Gastrocnemius medialis (tissue), 4 donors: Measurements from ENCODE around the gene RAB25. TPM values are rescaled to one million over a fixed set of nuclear protein-coding genes. Genes with fewer than 3 reads are reported as not detected.

Experiments used
- ATAC-seq, 2 donors: fragments of 150-250 bp; one replicate each; pipeline ENCODE4 v1.9.1; 2016
- DNase-seq, 2 donors: peaks; one replicate each; pipeline ENCODE4 v3.0.0-alpha.2; 2019
- H3K27ac ChIP-seq, 4 donors: fragments of 200-600 bp; sonication (generic); 1 replicate in 1 of 4; 2 replicates in 3 of 4; pipeline ENCODE4 v1.5.1; 2016 to 2018; ENCODE audit warnings: mild to moderate bottlenecking in 2 of 4, moderate library complexity in 1 of 4
- H3K27me3 ChIP-seq, 3 donors: fragments of 200-600 bp; sonication (generic) in 2 of 3; 1 replicate in 1 of 3; 2 replicates in 2 of 3; pipeline versions ENCODE4 v1.5.1 to v1.6.0; 2016 to 2019; ENCODE audit warnings: mild to moderate bottlenecking in 1 of 3, moderate library complexity in 1 of 3
- H3K36me3 ChIP-seq, 2 donors: fragments of 200-600 bp; sonication (generic) in 1 of 2; one replicate each; pipeline ENCODE4 v1.5.1; 2017 to 2018
- H3K4me1 ChIP-seq, 2 donors: fragments of 200-600 bp; sonication (generic) in 1 of 2; one replicate each; pipeline ENCODE4 v1.5.1; 2016 to 2017; ENCODE audit warnings: mild to moderate bottlenecking in 2 of 2
- H3K4me3 ChIP-seq, 4 donors: fragments of 200-600 bp; sonication (generic) in 3 of 4; 1 replicate in 1 of 4; 2 replicates in 3 of 4; pipeline ENCODE4 v1.5.1; 2016 to 2019; ENCODE audit warnings: mild to moderate bottlenecking in 2 of 4
- H3K9me3 ChIP-seq, 3 donors: fragments of 200-600 bp; sonication (generic) in 2 of 3; 1 replicate in 1 of 3; 2 replicates in 2 of 3; pipeline ENCODE4 v1.5.1; 2016 to 2019
- CTCF ChIP-seq, 5 experiments: fragments of 450-650 bp in 3 of 5; fragments of 200-600 bp in 2 of 5; sonication (generic) in 2 of 5; IDR thresholded peaks in 4 of 5; conservative IDR thresholded peaks in 1 of 5; 1 replicate in 4 of 5; 2 replicates in 1 of 5; pipeline ENCODE4 v1.5.1; 2016 to 2019; ENCODE audit warnings: antibody characterized with exemption in 5 of 5, mild to moderate bottlenecking in 3 of 5, moderate library complexity in 3 of 5
- POLR2A ChIP-seq, 2 donors: fragments of 450-650 bp; IDR thresholded peaks; one replicate each; pipeline ENCODE4 v1.6.1; 2017; ENCODE audit warnings: antibody characterized with exemption in 2 of 2, mild to moderate bottlenecking in 2 of 2, moderate library complexity in 2 of 2
- in situ Hi-C, 4 donors: fragments of 200-750 bp; cut with MboI; loops; one replicate each; pipeline versions ENCODE4 v1.15.0 to v1.8.0; 2017; ENCODE audit warnings: low sequenced_read_pairs in 4 of 4
- intact Hi-C: fragments of 100-400 bp; cut with DNase I; formaldehyde crosslinking; loops from one replicate; pipeline ENCODE4 v1.15.1; 2023; ENCODE audit warnings: low total_unique reads
- total RNA-seq, 4 donors: library from RNA; depleted of rRNA; stranded (reverse); fragments of >200 nt; gene quantifications; one replicate each; pipeline versions ENCODE4 v1.1.0 to v1.2.3, GENCODE V29; 2016

Gene RAB25
- total RNA-seq, 4 donors from 2014 or later, result 1.2 TPM; not detected in 3

GRCh38 chr1:156052862-156053767, 7.8 kb upstream of the RAB25 start:
- Histone ChIP-seq H3K9me3 (no peaks in the 10 kb centered on the region), H3K4me1 (peaks cover 17 to 26% of the 10 kb centered on the region in 2 donors), H3K27ac (peak overlapping the region; percentile 92 to 99 (median 98)), H3K27me3 (no peaks in the 10 kb centered on the region), H3K36me3 (peaks cover 0 to 23% of the 10 kb centered on the region in 2 donors), H3K4me3 (peak overlapping the region; percentile 91 to 95 (median 92))
- DNase-seq (peak in 1 of 2 donors; percentile 31), ATAC-seq (peak in 1 of 2 donors; percentile 19)
- in situ Hi-C loops, result loop anchor here in 1 of 4 donors (25.0 kb wide), 1 partner anchor 684 kb away; the partner anchor contains the start of genes ISG20L2, METTL25B and MRPL24
- intact Hi-C loops, result loop anchor here (10.0 kb wide), 1 partner anchor 672 kb away; the partner anchor contains the start of genes ISG20L2 and METTL25B
- TF ChIP-seq POLR2A (IDR thresholded peaks at IDR 0.05), result peak; percentile 62 to 64
- peak in 1 of 5 experiments; percentile 11 for TF ChIP-seq CTCF (IDR thresholded peaks at IDR 0.05 in 4 of 5, conservative IDR thresholded peaks at IDR 0.05 in 1 of 5)

GRCh38 chr1:156053768-156054499, 7.0 kb upstream of the RAB25 start, which contains the start of gene UBQLN4:
Gene UBQLN4, minus strand, starts transcription at chr1:156053798. Its CDS starts 97 bp downstream, at chr1:156053701.
- ATAC-seq (peak; percentile 65 to 70), DNase-seq (peak; percentile 88 to 90)
- peak within 1 kb of the TSS; percentile 92 to 99 (median 98) for H3K27ac ChIP-seq
- intact Hi-C loops, result loop anchor here (1.0 to 10.0 kb wide), 4 partner anchors 34 to 671 kb away; partner anchors contain the start of genes ISG20L2, KHDC4, METTL25B and SSR2
- in situ Hi-C loops, result loop anchor here in 1 of 4 donors (25.0 kb wide), 1 partner anchor 683 kb away; the partner anchor contains the start of genes ISG20L2, METTL25B and MRPL24
- H3K4me1 ChIP-seq, result peaks cover 17 to 26% of the 10 kb centered on the region in 2 donors
- H3K4me3 ChIP-seq, result peak within 1 kb of the TSS; percentile 91 to 95 (median 92)
- peaks cover 0 to 15% of the 10 kb centered on the region in 2 donors for H3K36me3 ChIP-seq
- H3K27me3 ChIP-seq, result no peaks in the 10 kb centered on the region
- TF ChIP-seq POLR2A (IDR thresholded peaks at IDR 0.05) (peak; percentile 12 to 52), CTCF (IDR thresholded peaks at IDR 0.05 in 4 of 5, conservative IDR thresholded peaks at IDR 0.05 in 1 of 5) (peak; percentile 44 to 73 (median 59))
- no peaks in the 10 kb centered on the region for H3K9me3 ChIP-seq

- ATAC-seq, result peak; percentile 82 to 87
Measured at GRCh38 chr1:156054500-156055280, 6.3 kb upstream of the RAB25 start, which contains the start of gene LAMTOR2. Gene LAMTOR2, plus strand, starts transcription at chr1:156054782. Its CDS starts 108 bp downstream, at chr1:156054890.

More at GRCh38 chr1:156054500-156055280, 6.3 kb upstream of the RAB25 start, which contains the start of gene LAMTOR2:
- H3K27ac ChIP-seq, result peak within 1 kb of the TSS; percentile 92 to 99 (median 98)
- no peaks in the 10 kb centered on the region for H3K27me3 ChIP-seq
- peaks cover 17 to 26% of the 10 kb centered on the region in 2 donors for H3K4me1 ChIP-seq
- in situ Hi-C loops, result loop anchor here in 1 of 4 donors (25.0 kb wide), 1 partner anchor 683 kb away; the partner anchor contains the start of genes ISG20L2, METTL25B and MRPL24
- peak within 1 kb of the TSS; percentile 91 to 95 (median 92) for H3K4me3 ChIP-seq
- no peaks in the 10 kb centered on the region for H3K9me3 ChIP-seq
- intact Hi-C loops, result loop anchor here (1.0 to 10.0 kb wide), 5 partner anchors 34 to 670 kb away; partner anchors contain the start of genes CCT3, ISG20L2, KHDC4 and METTL25B
- TF ChIP-seq CTCF (IDR thresholded peaks at IDR 0.05 in 4 of 5, conservative IDR thresholded peaks at IDR 0.05 in 1 of 5) (no peak), POLR2A (IDR thresholded peaks at IDR 0.05) (peak; percentile 69 to 80)
- peak; percentile 98 for DNase-seq
- H3K36me3 ChIP-seq, result peaks cover 0 to 7% of the 10 kb centered on the region in 2 donors
